HG03066 (cell line): Measurements from ENCODE around the gene POLR3A.

Source experiments
- ATAC-seq: cut with Tn5 transposase; IDR thresholded peaks from one replicate; pipeline ENCODE4 v1.9.1; 2021; ENCODE audit warnings: low read depth; ENCODE audit not compliant: unreplicated experiment

POLR3A gene

GRCh38 chr10:78047314-78047891, 18.1 kb upstream of the POLR3A start:
- peak; percentile 66 for ATAC-seq

- ATAC-seq = no peak
Observed at GRCh38 chr10:78046711-78047269, 17.5 kb upstream of the POLR3A start.

GRCh38 chr10:78045856-78046255, 16.5 kb upstream of the POLR3A start:
- ATAC-seq = no peak

GRCh38 chr10:78045237-78045636, 15.9 kb upstream of the POLR3A start:
- peak; percentile 63 for ATAC-seq

GRCh38 chr10:78044699-78045098, 15.4 kb upstream of the POLR3A start:
- ATAC-seq = no peak

GRCh38 chr10:78044179-78044578, 14.9 kb upstream of the POLR3A start:
- ATAC-seq = no peak

GRCh38 chr10:78042752-78043104, 13.4 kb upstream of the POLR3A start:
- no peak for ATAC-seq

GRCh38 chr10:78042058-78042751, 12.9 kb upstream of the POLR3A start:
- no peak for ATAC-seq

- ATAC-seq = no peak
Observed at GRCh38 chr10:78041170-78042057, 12.1 kb upstream of the POLR3A start.

GRCh38 chr10:78039743-78040142, 10.4 kb upstream of the POLR3A start:
- ATAC-seq = no peak

GRCh38 chr10:78038791-78039547, 9.7 kb upstream of the POLR3A start:
- no peak for ATAC-seq

GRCh38 chr10:78038105-78038504, 8.8 kb upstream of the POLR3A start:
- ATAC-seq = no peak

GRCh38 chr10:78035933-78036583, 6.7 kb upstream of the POLR3A start:
- ATAC-seq = no peak

GRCh38 chr10:78035437-78035836, 6.1 kb upstream of the POLR3A start:
- no peak for ATAC-seq

- no peak for ATAC-seq
Observed at GRCh38 chr10:78035025-78035424, 5.7 kb upstream of the POLR3A start.

GRCh38 chr10:78033637-78034470, 4.5 kb upstream of the POLR3A start, which contains the start of gene RPS24:
TSS of gene RPS24 (plus strand) at chr10:78033863. CDS start at chr10:78033902, 39 bp downstream.
- peak; percentile 73 for ATAC-seq

- no peak for ATAC-seq
Observed at GRCh38 chr10:78033387-78033636, 4.0 kb upstream of the POLR3A start.

GRCh38 chr10:78028438-78029268, 662 bp downstream of the POLR3A start:
- ATAC-seq = peak; percentile 3
